Measurements from ENCODE around the gene GRID1.

Gene GRID1

GRCh38 chr10:86191686-86192085 is 174.9 kb downstream of the GRID1 start:
- DNase-seq (ENCODE audit: insufficient read length, low spot score) = no peak
- no peak for FAIRE-seq
- TF ChIP-seq PAX5 (IDR thresholded peaks at IDR 0.05; ENCODE audit: insufficient read depth, low read length, severe bottlenecking) (no peak), POLR2A (IDR thresholded peaks at IDR 0.05; ENCODE audit: low read depth, low read length) (no peak), TAF1 (IDR thresholded peaks at IDR 0.05; ENCODE audit: low read depth, low read length) (no peak), POLR2AphosphoS5 (IDR thresholded peaks at IDR 0.05; ENCODE audit: low read depth, low read length) (no peak), POU2F2 (IDR thresholded peaks at IDR 0.05; ENCODE audit: low read depth, low read length) (no peak), SPI1 (IDR thresholded peaks at IDR 0.05; ENCODE audit: low read depth, low read length) (no peak)

GRCh38 chr10:86191166-86191565 is 175.4 kb downstream of the GRID1 start:
- DNase-seq (ENCODE audit: insufficient read length, low spot score) (no peak), FAIRE-seq (no peak)
- TF ChIP-seq POU2F2 (IDR thresholded peaks at IDR 0.05; ENCODE audit: low read depth, low read length) = no peak
- no peak for TF ChIP-seq POLR2A (IDR thresholded peaks at IDR 0.05; ENCODE audit: low read depth, low read length)
- TF ChIP-seq SPI1 (IDR thresholded peaks at IDR 0.05; ENCODE audit: low read depth, low read length) = no peak
- no peak for TF ChIP-seq POLR2AphosphoS5 (IDR thresholded peaks at IDR 0.05; ENCODE audit: low read depth, low read length)
- no peak for TF ChIP-seq PAX5 (IDR thresholded peaks at IDR 0.05; ENCODE audit: insufficient read depth, low read length, severe bottlenecking)

GRCh38 chr10:86190291-86190690 is 176.3 kb downstream of the GRID1 start:
- DNase-seq (ENCODE audit: insufficient read length, low spot score) (no peak), FAIRE-seq (no peak)
- no peak for TF ChIP-seq POLR2A (IDR thresholded peaks at IDR 0.05; ENCODE audit: low read depth, low read length)
- no peak for TF ChIP-seq TAF1 (IDR thresholded peaks at IDR 0.05; ENCODE audit: low read depth, low read length)
- TF ChIP-seq POU2F2 (IDR thresholded peaks at IDR 0.05; ENCODE audit: low read depth, low read length) = no peak
- TF ChIP-seq SPI1 (IDR thresholded peaks at IDR 0.05; ENCODE audit: low read depth, low read length) = no peak

- FAIRE-seq (no peak), DNase-seq (ENCODE audit: insufficient read length, low spot score) (no peak)
These were observed 176.7 kb downstream of the GRID1 start for GRCh38 chr10:86189891-86190290.

GRCh38 chr10:86188796-86189558 is 177.6 kb downstream of the GRID1 start:
- DNase-seq (ENCODE audit: insufficient read length, low spot score) = no peak
- FAIRE-seq = no peak
- TF ChIP-seq PAX5 (IDR thresholded peaks at IDR 0.05; ENCODE audit: insufficient read depth, low read length, severe bottlenecking) (no peak), POLR2A (IDR thresholded peaks at IDR 0.05; ENCODE audit: low read depth, low read length) (no peak), SPI1 (IDR thresholded peaks at IDR 0.05; ENCODE audit: low read depth, low read length) (no peak), TAF1 (IDR thresholded peaks at IDR 0.05; ENCODE audit: low read depth, low read length) (no peak), POLR2AphosphoS5 (IDR thresholded peaks at IDR 0.05; ENCODE audit: low read depth, low read length) (no peak), POU2F2 (IDR thresholded peaks at IDR 0.05; ENCODE audit: low read depth, low read length) (no peak)

More at GRCh38 chr10:86189891-86190290, 176.7 kb downstream of the GRID1 start:
- no peak for TF ChIP-seq POLR2A (IDR thresholded peaks at IDR 0.05; ENCODE audit: low read depth, low read length)
- TF ChIP-seq POLR2AphosphoS5 (IDR thresholded peaks at IDR 0.05; ENCODE audit: low read depth, low read length) = no peak
- TF ChIP-seq PAX5 (IDR thresholded peaks at IDR 0.05; ENCODE audit: insufficient read depth, low read length, severe bottlenecking) = no peak
- TF ChIP-seq POU2F2 (IDR thresholded peaks at IDR 0.05; ENCODE audit: low read depth, low read length) = no peak
- no peak for TF ChIP-seq SPI1 (IDR thresholded peaks at IDR 0.05; ENCODE audit: low read depth, low read length)
- no peak for TF ChIP-seq TAF1 (IDR thresholded peaks at IDR 0.05; ENCODE audit: low read depth, low read length)

- FAIRE-seq (no peak), DNase-seq (ENCODE audit: insufficient read length, low spot score) (no peak)
- no peak for TF ChIP-seq POLR2A (IDR thresholded peaks at IDR 0.05; ENCODE audit: low read depth, low read length)
- no peak for TF ChIP-seq TAF1 (IDR thresholded peaks at IDR 0.05; ENCODE audit: low read depth, low read length)
- TF ChIP-seq PAX5 (IDR thresholded peaks at IDR 0.05; ENCODE audit: insufficient read depth, low read length, severe bottlenecking) = no peak
- no peak for TF ChIP-seq SPI1 (IDR thresholded peaks at IDR 0.05; ENCODE audit: low read depth, low read length)
- no peak for TF ChIP-seq POU2F2 (IDR thresholded peaks at IDR 0.05; ENCODE audit: low read depth, low read length)
- no peak for TF ChIP-seq POLR2AphosphoS5 (IDR thresholded peaks at IDR 0.05; ENCODE audit: low read depth, low read length)
These were observed 178.3 kb downstream of the GRID1 start for GRCh38 chr10:86188326-86188725.

- DNase-seq (ENCODE audit: insufficient read length, low spot score) (no peak), FAIRE-seq (no peak)
- no peak for TF ChIP-seq TAF1 (IDR thresholded peaks at IDR 0.05; ENCODE audit: low read depth, low read length)
- TF ChIP-seq POLR2AphosphoS5 (IDR thresholded peaks at IDR 0.05; ENCODE audit: low read depth, low read length) = no peak
- no peak for TF ChIP-seq POLR2A (IDR thresholded peaks at IDR 0.05; ENCODE audit: low read depth, low read length)
- TF ChIP-seq POU2F2 (IDR thresholded peaks at IDR 0.05; ENCODE audit: low read depth, low read length) = no peak
- no peak for TF ChIP-seq SPI1 (IDR thresholded peaks at IDR 0.05; ENCODE audit: low read depth, low read length)
- TF ChIP-seq PAX5 (IDR thresholded peaks at IDR 0.05; ENCODE audit: insufficient read depth, low read length, severe bottlenecking) = no peak
These were observed 178.9 kb downstream of the GRID1 start for GRCh38 chr10:86187499-86188239.

GRCh38 chr10:86186633-86187032 is 180.0 kb downstream of the GRID1 start:
- FAIRE-seq (no peak), DNase-seq (ENCODE audit: insufficient read length, low spot score) (no peak)
- TF ChIP-seq TAF1 (IDR thresholded peaks at IDR 0.05; ENCODE audit: low read depth, low read length) (no peak), POU2F2 (IDR thresholded peaks at IDR 0.05; ENCODE audit: low read depth, low read length) (no peak), PAX5 (IDR thresholded peaks at IDR 0.05; ENCODE audit: insufficient read depth, low read length, severe bottlenecking) (no peak), POLR2A (IDR thresholded peaks at IDR 0.05; ENCODE audit: low read depth, low read length) (no peak), SPI1 (IDR thresholded peaks at IDR 0.05; ENCODE audit: low read depth, low read length) (no peak), POLR2AphosphoS5 (IDR thresholded peaks at IDR 0.05; ENCODE audit: low read depth, low read length) (no peak)

GRCh38 chr10:86182595-86182994 is 184.0 kb downstream of the GRID1 start:
- no peak for TF ChIP-seq POLR2A (IDR thresholded peaks at IDR 0.05; ENCODE audit: low read depth, low read length)
- no peak for TF ChIP-seq TAF1 (IDR thresholded peaks at IDR 0.05; ENCODE audit: low read depth, low read length)
- TF ChIP-seq POLR2AphosphoS5 (IDR thresholded peaks at IDR 0.05; ENCODE audit: low read depth, low read length) = no peak
- no peak for TF ChIP-seq SPI1 (IDR thresholded peaks at IDR 0.05; ENCODE audit: low read depth, low read length)
- DNase-seq (ENCODE audit: insufficient read length, low spot score) (no peak), FAIRE-seq (no peak)

Data from GM12891 (cell line).